B cell (primary cell): ENCODE measurements around the gene WDR43. TPM values are rescaled to one million over a fixed set of nuclear protein-coding genes. Genes with fewer than 3 reads are reported as not detected.

Source experiments
- ATAC-seq: fragments of 200-7000 bp; cut with Tn5 transposase; one replicate; pipeline ENCODE4 v1.10.0; 2021; ENCODE audit warnings: low read depth, mild to moderate bottlenecking, moderate number of reproducible peaks, moderate library complexity
- CTCF ChIA-PET: fragments of 350-600 bp; sonication (Branson Sonifier 250); formaldehyde crosslinking; loops from one replicate; lab custom pipeline; 2021; ENCODE audit warnings: antibody characterized with exemption, inconsistent platforms; lab: Charles Lee
- POLR2A ChIA-PET: fragments of 350-600 bp; sonication (Branson Sonifier 250); formaldehyde crosslinking; loops from one replicate; lab custom pipeline; 2021; ENCODE audit warnings: antibody characterized with exemption; lab: Charles Lee
- DNase-seq: peaks from one replicate; pipeline ENCODE4 v3.0.0; 2013
- H2AFZ ChIP-seq: 2 replicates; pipeline ENCODE4 v1.6.1; 2012; ENCODE audit warnings: mild to moderate bottlenecking, low read depth, low read length; ENCODE audit not compliant: insufficient read depth, poor library complexity, severe bottlenecking
- H3K27ac ChIP-seq, 2 donors: 1 replicate in 1 of 2; 2 replicates in 1 of 2; pipeline ENCODE4 v1.5.1; 2012 to 2013; ENCODE audit warnings: low read length in 2 of 2, mild to moderate bottlenecking in 2 of 2, moderate library complexity in 1 of 2
- H3K27me3 ChIP-seq, 4 experiments: fragments of 200-600 bp in 1 of 4; sonication (generic) in 1 of 4; replicated peaks in 1 of 4; 1 replicate in 2 of 4; 2 replicates in 2 of 4; pipeline versions ENCODE4 v1.6.1 to v1.7.0; 2013 to 2016; ENCODE audit warnings: low read length in 3 of 4, mild to moderate bottlenecking in 2 of 4, mixed read lengths in 1 of 4, moderate library complexity in 1 of 4; ENCODE audit not compliant: insufficient read depth in 4 of 4, control insufficient read depth in 3 of 4; ENCODE audit errors: control extremely low read depth in 1 of 4
- H3K36me3 ChIP-seq, 2 experiments: replicated peaks in 1 of 2; 1 replicate in 1 of 2; 2 replicates in 1 of 2; pipeline versions ENCODE4 v1.6.1 to v1.7.1; 2013; ENCODE audit warnings: low read length in 1 of 2; ENCODE audit not compliant: insufficient read depth in 2 of 2, control insufficient read depth in 1 of 2; ENCODE audit errors: control extremely low read depth in 1 of 2, extremely low read depth in 1 of 2
- H3K4me1 ChIP-seq, 2 donors: fragments of 200-600 bp in 1 of 2; sonication (generic) in 1 of 2; 1 replicate in 1 of 2; 2 replicates in 1 of 2; pipeline versions ENCODE4 v1.5.1 to v1.6.1; 2013 to 2017; ENCODE audit warnings: low read length in 2 of 2; ENCODE audit not compliant: control insufficient read depth in 2 of 2, insufficient read depth in 2 of 2
- H3K4me2 ChIP-seq: replicated peaks from 2 replicates; pipeline ENCODE3; 2012; ENCODE audit warnings: mild to moderate bottlenecking, low read depth, low read length; ENCODE audit not compliant: poor library complexity, severe bottlenecking
- H3K4me3 ChIP-seq, 5 experiments: fragments of 200-600 bp in 1 of 5; sonication (generic) in 1 of 5; 1 replicate in 3 of 5; 2 replicates in 2 of 5; pipeline versions ENCODE4 v1.5.1 to v1.7.0; 2011 to 2016; ENCODE audit warnings: low read length in 4 of 5, mild to moderate bottlenecking in 4 of 5, low read depth in 2 of 5, control low read depth in 1 of 5, moderate library complexity in 1 of 5; ENCODE audit not compliant: insufficient read depth in 1 of 5; ENCODE audit errors: control extremely low read depth in 1 of 5, extremely low read depth in 1 of 5
- H3K79me2 ChIP-seq: fragments of 200-600 bp; sonication (generic); one replicate; pipeline ENCODE4 v1.6.0; 2016; ENCODE audit warnings: low read length; ENCODE audit not compliant: control insufficient read depth, insufficient read depth
- H3K9ac ChIP-seq: fragments of 200-600 bp; sonication (generic); 2 replicates; pipeline ENCODE4 v1.6.1; 2017; ENCODE audit warnings: mild to moderate bottlenecking, low read length, moderate library complexity
- H3K9me3 ChIP-seq, 3 donors: one replicate each; pipeline versions ENCODE4 v1.6.1 to v1.7.1; 2013; ENCODE audit warnings: low read length in 2 of 3; ENCODE audit not compliant: control insufficient read depth in 2 of 3, insufficient read depth in 1 of 3; ENCODE audit errors: control extremely low read depth in 1 of 3
- H4K20me1 ChIP-seq: 2 replicates; pipeline ENCODE4 v1.6.0; 2012; ENCODE audit warnings: mild to moderate bottlenecking, low read length; ENCODE audit not compliant: insufficient read depth, control insufficient read depth, poor library complexity, severe bottlenecking
- H3K27ac Mint-ChIP-seq: one replicate; pipeline ENCODE4 v1.8.0; 2021; ENCODE audit warnings: mixed read lengths
- H3K27me3 Mint-ChIP-seq: one replicate; pipeline ENCODE4 v1.8.0; 2021; ENCODE audit warnings: mixed read lengths
- H3K4me1 Mint-ChIP-seq: one replicate; pipeline ENCODE4 v1.8.0; 2021; ENCODE audit warnings: mixed read lengths
- H3K4me3 Mint-ChIP-seq: one replicate; pipeline ENCODE4 v1.8.0; 2021; ENCODE audit warnings: mixed read lengths
- H3K9me3 Mint-ChIP-seq: one replicate; pipeline ENCODE4 v1.8.0; 2022; ENCODE audit warnings: mixed read lengths; ENCODE audit not compliant: insufficient read depth
- EZH2 ChIP-seq: IDR thresholded peaks from 2 replicates; pipeline ENCODE4 v1.6.1; 2012; ENCODE audit warnings: borderline replicate concordance, low read depth, mild to moderate bottlenecking, moderate library complexity, low read length; ENCODE audit not compliant: insufficient read depth, poor library complexity, severe bottlenecking
- WGBS: methylation state at CpG from one replicate; pipeline ENCODE4 v1.1.5; 2013; ENCODE audit warnings: missing lambda C conversion rate; ENCODE audit not compliant: insufficient coverage; 5-methylcytosine and 5-hydroxymethylcytosine counted together
- intact Hi-C: fragments of 100-400 bp; cut with micrococcal nuclease; formaldehyde crosslinking; loops from one replicate; pipeline ENCODE4 v1.10.0; 2022
- polyA plus RNA-seq: library from polyadenylated mRNA; depleted of rRNA; stranded (reverse); fragments of >200 nt; gene quantifications from 2 replicates; pipeline ENCODE4 v1.2.3, GENCODE V29; 2012
- total RNA-seq, 2 donors: library from RNA; stranded (reverse); fragments of 120-200 nt in 1 of 2; gene quantifications; 1 replicate in 1 of 2; 2 replicates in 1 of 2; pipeline versions ENCODE4 v1.2.3 to v1.2.4, GENCODE V29; 2013 to 2022
- TF ChIP-seq, protein P1 (sequence below): fragments of 200-600 bp; IDR thresholded peaks from one replicate; pipeline ENCODE4 v1.8.0; 2022; ENCODE audit warnings: antibody characterized with exemption, mild to moderate bottlenecking

The WDR43 gene
- total and polyA plus RNA-seq, 2 donors (not counting 1 experiment from before 2014, with no cell fraction given): 22.5 to 51.0 TPM

DNA sequence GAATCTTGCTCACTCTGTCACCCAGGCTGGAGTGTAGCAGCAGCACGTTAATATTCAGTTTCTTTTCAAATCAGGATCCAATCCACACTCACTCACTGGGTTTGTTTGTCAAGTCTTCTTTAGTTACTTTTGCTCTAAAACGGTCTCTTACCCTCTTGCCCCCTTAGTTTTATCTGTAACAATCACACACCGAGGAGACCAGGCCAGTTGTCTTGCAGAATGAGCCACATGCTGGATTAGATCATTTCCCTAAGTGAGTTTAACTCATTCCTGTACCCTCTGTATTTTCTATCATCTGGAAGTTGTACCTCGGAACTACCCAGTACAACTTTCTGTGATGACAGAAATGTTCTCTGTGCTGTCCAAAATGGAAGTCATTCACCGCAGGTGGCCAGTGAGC, 65.9 kb downstream of the WDR43 start:
- Histone ChIP-seq H3K79me2 (no peaks in the 10 kb centered on the region), H3K4me2 (no peak overlapping the region), H3K4me1 (no peaks in the 10 kb centered on the region), H3K4me3 (no peak overlapping the region), H3K27ac (no peak overlapping the region), H3K36me3 (no peaks in the 10 kb centered on the region), H3K9me3 (no peaks in the 10 kb centered on the region), H3K27me3 (peaks cover 0 to 6% (median 0%) of the 10 kb centered on the region in 4 experiments), H3K9ac (no peak overlapping the region), H2AFZ (no peak overlapping the region), H4K20me1 (no peaks in the 10 kb centered on the region)
- intact Hi-C loops: no loop called here
- Mint-ChIP-seq H3K4me1 (peaks cover 2% of the 10 kb centered on the region), H3K4me3 (no peak overlapping the region), H3K27ac (no peak overlapping the region), H3K27me3 (peaks cover 17% of the 10 kb centered on the region), H3K9me3 (peaks cover 2% of the 10 kb centered on the region)
- ChIA-PET POLR2A (no interaction called here), CTCF (interaction anchor here (1.1 to 1.3 kb wide), 4 partner anchors 52 to 298 kb away, joined by 3 to 5 read pairs (median 4); no protein-coding TSS in a partner anchor)
- ATAC-seq (no peak), DNase-seq (no peak)
- 66% methylated on average over 4 of the region's 5 CpGs for WGBS
- TF ChIP-seq EZH2: no peak
- TF ChIP-seq, protein P1, sequence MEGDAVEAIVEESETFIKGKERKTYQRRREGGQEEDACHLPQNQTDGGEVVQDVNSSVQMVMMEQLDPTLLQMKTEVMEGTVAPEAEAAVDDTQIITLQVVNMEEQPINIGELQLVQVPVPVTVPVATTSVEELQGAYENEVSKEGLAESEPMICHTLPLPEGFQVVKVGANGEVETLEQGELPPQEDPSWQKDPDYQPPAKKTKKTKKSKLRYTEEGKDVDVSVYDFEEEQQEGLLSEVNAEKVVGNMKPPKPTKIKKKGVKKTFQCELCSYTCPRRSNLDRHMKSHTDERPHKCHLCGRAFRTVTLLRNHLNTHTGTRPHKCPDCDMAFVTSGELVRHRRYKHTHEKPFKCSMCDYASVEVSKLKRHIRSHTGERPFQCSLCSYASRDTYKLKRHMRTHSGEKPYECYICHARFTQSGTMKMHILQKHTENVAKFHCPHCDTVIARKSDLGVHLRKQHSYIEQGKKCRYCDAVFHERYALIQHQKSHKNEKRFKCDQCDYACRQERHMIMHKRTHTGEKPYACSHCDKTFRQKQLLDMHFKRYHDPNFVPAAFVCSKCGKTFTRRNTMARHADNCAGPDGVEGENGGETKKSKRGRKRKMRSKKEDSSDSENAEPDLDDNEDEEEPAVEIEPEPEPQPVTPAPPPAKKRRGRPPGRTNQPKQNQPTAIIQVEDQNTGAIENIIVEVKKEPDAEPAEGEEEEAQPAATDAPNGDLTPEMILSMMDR: no peak

GRCh38 chr2:28962505-28962904, 68.0 kb downstream of the WDR43 start:
- TF ChIP-seq, protein P1: no peak
- TF ChIP-seq EZH2: no peak
- H3K9me3 Mint-ChIP-seq: peaks cover 2% of the 10 kb centered on the region
- H3K27me3 Mint-ChIP-seq: peaks cover 21% of the 10 kb centered on the region
- H3K4me3 Mint-ChIP-seq: no peak overlapping the region
- Histone ChIP-seq H3K4me2 (no peak overlapping the region), H3K79me2 (no peaks in the 10 kb centered on the region), H3K4me1 (no peaks in the 10 kb centered on the region), H3K27me3 (peaks cover 0 to 10% (median 0%) of the 10 kb centered on the region in 4 experiments), H3K9me3 (peaks cover 0 to 3% (median 0%) of the 10 kb centered on the region in 3 donors), H3K9ac (no peak overlapping the region), H3K4me3 (no peak overlapping the region), H3K36me3 (no peaks in the 10 kb centered on the region), H2AFZ (no peak overlapping the region), H3K27ac (no peak overlapping the region), H4K20me1 (no peaks in the 10 kb centered on the region)
- no peaks in the 10 kb centered on the region for H3K4me1 Mint-ChIP-seq
- no peak for DNase-seq
- ChIA-PET CTCF (no interaction called here), POLR2A (no interaction called here)
- no peak overlapping the region for H3K27ac Mint-ChIP-seq
- intact Hi-C loops: no loop called here
- no peak for ATAC-seq
- 100% methylated on average over 1 of the region's 1 CpG for WGBS
